Ectodermal cell (in vitro differentiated cells): ENCODE measurements around the gene CDS2. TPM values are rescaled to one million over a fixed set of nuclear protein-coding genes. Genes with fewer than 3 reads are reported as not detected.

Experiments
- H3K27ac ChIP-seq: 2 replicates; pipeline ENCODE4 v1.7.0; 2013; ENCODE audit warnings: mild to moderate bottlenecking, low read depth, low read length; ENCODE audit not compliant: insufficient read depth, poor library complexity, severe bottlenecking
- H3K27me3 ChIP-seq: 2 replicates; pipeline ENCODE4 v1.7.0; 2013; ENCODE audit warnings: mild to moderate bottlenecking, low read length; ENCODE audit not compliant: insufficient read depth, control insufficient read depth, poor library complexity, severe bottlenecking
- H3K36me3 ChIP-seq: one replicate; pipeline ENCODE4 v1.7.0; 2013; ENCODE audit warnings: low read length; ENCODE audit not compliant: control insufficient read depth, insufficient read depth
- H3K4me1 ChIP-seq: one replicate; pipeline ENCODE4 v1.7.0; 2013; ENCODE audit warnings: low read length; ENCODE audit not compliant: control insufficient read depth, insufficient read depth
- H3K4me3 ChIP-seq: 2 replicates; pipeline ENCODE4 v1.7.0; 2013; ENCODE audit warnings: low read depth, low read length, control low read depth; ENCODE audit not compliant: insufficient read depth
- H3K9me3 ChIP-seq: 2 replicates; pipeline ENCODE4 v1.7.0; 2013; ENCODE audit warnings: mild to moderate bottlenecking, low read length, moderate library complexity; ENCODE audit not compliant: control insufficient read depth
- WGBS, 2 experiments: methylation state at CpG; one replicate each; pipeline ENCODE4 v1.1.7; 2013; ENCODE audit warnings: missing lambda C conversion rate in 2 of 2; 5-methylcytosine and 5-hydroxymethylcytosine counted together
- polyA plus RNA-seq, 4 experiments: library from polyadenylated mRNA; stranded (reverse); fragments of 50-300 nt; gene quantifications; one replicate each; pipeline ENCODE4 v1.2.3, GENCODE V29; 2013

CDS2 gene
- polyA plus RNA-seq (2013, experiment 1 of 4), result 44.3 TPM
- polyA plus RNA-seq (2013, experiment 2 of 4), result 58.5 TPM
- polyA plus RNA-seq (2013, experiment 3 of 4), result 25.5 TPM
- 32.6 TPM for polyA plus RNA-seq (2013, experiment 4 of 4)

DNA sequence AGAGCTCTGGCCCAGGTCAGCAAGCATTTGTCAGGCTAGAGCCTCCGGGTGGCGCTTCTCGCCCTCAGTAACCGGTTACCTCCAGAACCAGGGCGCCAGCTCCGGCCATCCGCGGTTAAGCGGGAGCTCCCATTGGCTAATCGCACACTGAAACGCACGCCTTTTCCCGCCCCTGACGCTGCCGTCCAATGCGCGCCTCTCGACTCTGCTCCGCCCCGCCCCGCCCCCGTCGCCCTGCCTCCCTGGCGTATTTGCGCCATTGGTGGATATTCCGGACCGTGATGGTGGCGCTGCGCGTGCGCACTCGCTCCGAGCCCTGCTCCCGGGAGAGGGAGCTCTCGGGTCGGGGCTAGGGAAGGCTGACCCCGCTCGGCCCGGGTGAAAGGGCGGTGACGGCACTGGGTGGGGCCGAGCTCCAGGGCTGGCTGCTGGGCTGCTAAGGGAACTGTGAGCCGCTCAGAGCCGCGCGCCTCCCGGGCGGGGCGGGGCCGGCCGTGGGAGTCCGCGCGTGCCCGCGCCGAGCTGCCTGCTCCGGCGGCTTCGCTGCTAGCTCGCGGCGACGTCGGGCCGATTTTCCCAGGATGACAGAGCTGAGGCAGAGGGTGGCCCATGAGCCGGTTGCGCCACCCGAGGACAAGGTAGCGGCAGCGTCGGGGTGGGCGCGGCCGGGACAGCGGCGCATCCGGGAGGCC is at the start of gene CDS2:
TSS of gene CDS2 (plus strand) at position 497 of the 692 bp plus-strand sequence. CDS start at position 582, 85 bp downstream.
- WGBS, 2 experiments, result 0% methylated on average over 78 of the region's 78 CpGs
- Histone ChIP-seq H3K4me3 (peak within 1 kb of the TSS; percentile 99), H3K9me3 (no peaks in the 10 kb centered on the region), H3K36me3 (no peaks in the 10 kb centered on the region), H3K27me3 (no peaks in the 10 kb centered on the region), H3K27ac (peak within 1 kb of the TSS; percentile 87), H3K4me1 (no peaks in the 10 kb centered on the region)

DNA sequence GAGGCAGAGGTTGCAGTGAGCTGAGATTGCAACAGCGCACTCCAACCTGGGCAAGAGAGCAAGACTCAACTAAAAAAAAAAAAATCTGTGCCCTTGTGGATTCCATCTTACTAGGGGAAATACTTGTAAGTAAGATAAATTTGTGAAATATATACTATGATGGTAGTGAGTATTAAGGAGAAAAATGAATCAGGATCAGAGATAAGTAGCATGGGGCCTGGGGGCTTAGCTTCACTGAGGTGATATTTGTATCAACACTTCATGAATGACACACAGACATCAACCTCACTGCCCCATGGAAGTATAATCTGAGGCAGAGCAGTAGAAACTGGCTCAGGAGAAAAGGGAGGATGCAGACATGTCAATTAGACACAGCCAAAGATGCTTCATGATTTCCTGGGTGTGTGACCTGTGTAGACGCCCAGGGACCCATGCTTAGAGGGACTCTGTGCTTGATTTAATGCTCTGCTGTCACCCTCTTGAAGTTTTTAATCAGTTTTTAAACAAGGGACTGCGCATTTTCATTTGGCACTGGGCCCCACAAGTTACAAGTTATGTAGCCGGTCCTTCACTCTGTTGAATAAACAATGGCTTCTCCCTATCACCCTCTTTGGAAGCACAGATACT is 48.9 kb upstream of the CDS2 start:
- no peaks in the 10 kb centered on the region for H3K36me3 ChIP-seq
- WGBS, 2 experiments, result 89 to 90% methylated on average over 4 of the region's 4 CpGs
- no peak overlapping the region for H3K27ac ChIP-seq
- H3K27me3 ChIP-seq, result no peaks in the 10 kb centered on the region
- no peak overlapping the region for H3K4me3 ChIP-seq
- H3K9me3 ChIP-seq, result no peaks in the 10 kb centered on the region
- H3K4me1 ChIP-seq, result no peaks in the 10 kb centered on the region

DNA sequence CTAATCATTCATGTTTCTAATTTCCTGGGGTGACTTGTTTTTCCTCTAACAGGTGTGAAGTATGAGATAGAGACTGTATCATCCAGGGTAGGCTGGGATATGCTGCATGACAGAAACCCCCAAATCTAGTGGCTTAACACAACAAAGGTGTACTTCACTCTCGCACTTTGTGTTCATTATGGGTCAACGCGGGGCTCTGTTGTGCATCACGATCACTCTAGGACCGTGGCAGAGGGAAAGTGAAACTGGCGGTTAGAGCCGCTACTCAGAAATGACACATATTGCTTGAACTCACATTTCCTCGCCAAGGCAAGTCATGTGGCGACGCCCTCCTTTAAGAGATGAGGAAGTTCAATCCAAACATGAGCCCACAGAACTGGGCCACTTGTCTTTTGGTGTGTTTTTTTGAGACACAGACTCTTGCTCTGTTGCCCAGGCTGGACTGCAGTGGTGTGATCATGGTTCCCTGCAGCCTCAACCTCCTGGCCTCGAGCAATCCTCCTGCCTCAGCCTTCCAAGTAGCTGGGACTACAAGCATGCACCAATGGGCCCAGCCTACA is 48.3 kb upstream of the CDS2 start:
- Histone ChIP-seq H3K9me3 (no peaks in the 10 kb centered on the region), H3K27ac (no peak overlapping the region), H3K4me1 (no peaks in the 10 kb centered on the region), H3K4me3 (no peak overlapping the region), H3K36me3 (no peaks in the 10 kb centered on the region), H3K27me3 (no peaks in the 10 kb centered on the region)
- 83 to 85% methylated on average over 11 of the region's 11 CpGs for WGBS, 2 experiments

DNA sequence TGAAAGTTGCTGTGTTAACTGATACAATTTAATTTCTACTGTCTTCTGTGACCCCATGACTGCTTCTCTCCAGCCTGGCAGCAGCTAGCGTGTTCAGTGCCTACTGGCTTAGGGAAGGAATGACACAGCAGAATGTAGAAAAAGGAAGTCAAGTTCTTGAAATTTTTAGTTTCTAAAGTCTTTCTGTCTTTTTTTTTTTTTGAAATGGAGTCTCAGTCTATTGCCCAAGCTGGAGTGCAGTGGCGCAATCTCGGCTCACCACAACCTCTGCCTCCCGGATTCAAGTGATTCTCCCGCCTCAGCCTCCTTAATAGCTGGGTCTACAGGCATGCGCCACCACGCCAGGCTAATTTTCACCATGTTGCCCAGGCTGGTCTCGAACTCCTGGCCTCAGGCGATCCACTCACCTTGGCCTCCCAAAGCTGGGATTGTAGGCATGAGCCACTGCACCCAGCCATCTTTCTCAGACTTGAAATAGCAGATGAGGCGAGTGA is 46.4 kb upstream of the CDS2 start:
- 91 to 93% methylated on average over 10 of the region's 10 CpGs for WGBS, 2 experiments
- Histone ChIP-seq H3K27ac (no peak overlapping the region), H3K9me3 (no peaks in the 10 kb centered on the region), H3K36me3 (no peaks in the 10 kb centered on the region), H3K27me3 (no peaks in the 10 kb centered on the region), H3K4me3 (no peak overlapping the region), H3K4me1 (no peaks in the 10 kb centered on the region)

DNA sequence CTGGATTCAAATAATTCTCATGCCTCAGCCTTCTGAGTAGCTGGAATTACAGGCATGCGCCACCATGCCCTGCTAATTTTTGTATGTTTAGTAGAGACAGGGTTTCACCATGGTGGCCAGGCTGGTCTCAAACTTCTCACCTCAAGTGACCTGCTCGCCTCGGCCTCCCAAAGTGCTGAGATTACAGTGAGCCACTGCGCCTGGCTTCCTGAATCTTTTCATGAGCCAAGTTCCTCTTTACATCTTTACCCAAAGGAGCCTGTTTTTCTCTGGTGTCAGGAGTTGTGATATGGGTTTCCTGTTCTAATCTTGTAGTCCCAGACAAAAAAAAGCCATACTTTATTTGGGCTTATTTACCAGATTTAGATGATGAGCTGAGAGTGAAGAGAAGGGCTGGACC is 41.4 kb upstream of the CDS2 start:
- 93 to 96% methylated on average over 4 of the region's 4 CpGs for WGBS, 2 experiments
- Histone ChIP-seq H3K4me3 (no peak overlapping the region), H3K9me3 (no peaks in the 10 kb centered on the region), H3K36me3 (no peaks in the 10 kb centered on the region), H3K27ac (no peak overlapping the region), H3K4me1 (no peaks in the 10 kb centered on the region), H3K27me3 (no peaks in the 10 kb centered on the region)

DNA sequence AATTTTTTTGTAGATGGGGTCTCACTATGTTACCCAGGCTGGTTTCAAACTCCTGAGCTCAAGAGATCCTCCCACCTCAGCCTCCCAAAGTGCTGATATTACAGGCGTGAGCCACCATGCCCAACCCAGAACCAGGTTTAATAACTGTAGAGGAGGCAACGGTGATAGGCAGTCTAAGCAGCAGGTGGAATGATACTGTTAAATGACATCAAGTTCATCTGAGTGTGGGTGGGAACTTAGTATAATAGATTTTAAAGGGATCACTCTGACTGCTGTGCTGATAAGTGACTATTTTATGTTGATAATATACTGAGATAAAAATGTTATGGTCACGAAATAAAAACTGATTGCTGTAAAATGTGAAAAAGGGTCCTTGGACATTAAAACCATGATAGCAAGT is 38.1 kb upstream of the CDS2 start:
- H3K27ac ChIP-seq, result no peak overlapping the region
- 63 to 65% methylated on average over 3 of the region's 3 CpGs for WGBS, 2 experiments
- no peaks in the 10 kb centered on the region for H3K9me3 ChIP-seq
- H3K4me3 ChIP-seq, result no peak overlapping the region
- no peaks in the 10 kb centered on the region for H3K4me1 ChIP-seq
- no peaks in the 10 kb centered on the region for H3K36me3 ChIP-seq
- H3K27me3 ChIP-seq, result no peaks in the 10 kb centered on the region

DNA sequence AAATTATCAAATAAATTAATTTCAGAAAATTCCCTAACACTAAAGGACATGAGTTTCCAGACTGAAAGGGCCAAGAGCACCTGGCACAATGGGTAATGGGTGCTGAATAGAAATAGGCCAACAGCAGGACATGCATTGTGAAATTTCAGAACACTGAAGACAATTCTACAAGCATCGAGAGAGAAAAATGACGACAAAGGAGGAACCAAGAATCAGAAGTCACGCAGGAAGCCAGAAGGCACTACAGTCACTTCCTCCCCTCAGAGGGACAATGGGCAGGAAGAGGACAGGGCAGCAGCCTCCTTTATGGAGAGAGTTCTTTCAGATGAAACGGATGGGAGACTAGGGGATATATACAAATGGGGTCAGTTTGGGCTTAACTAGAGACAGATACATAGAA is 36.6 kb upstream of the CDS2 start:
- no peaks in the 10 kb centered on the region for H3K27me3 ChIP-seq
- no peaks in the 10 kb centered on the region for H3K9me3 ChIP-seq
- no peaks in the 10 kb centered on the region for H3K4me1 ChIP-seq
- H3K27ac ChIP-seq, result no peak overlapping the region
- 52 to 60% methylated on average over 4 of the region's 4 CpGs for WGBS, 2 experiments
- H3K4me3 ChIP-seq, result no peak overlapping the region
- H3K36me3 ChIP-seq, result no peaks in the 10 kb centered on the region

DNA sequence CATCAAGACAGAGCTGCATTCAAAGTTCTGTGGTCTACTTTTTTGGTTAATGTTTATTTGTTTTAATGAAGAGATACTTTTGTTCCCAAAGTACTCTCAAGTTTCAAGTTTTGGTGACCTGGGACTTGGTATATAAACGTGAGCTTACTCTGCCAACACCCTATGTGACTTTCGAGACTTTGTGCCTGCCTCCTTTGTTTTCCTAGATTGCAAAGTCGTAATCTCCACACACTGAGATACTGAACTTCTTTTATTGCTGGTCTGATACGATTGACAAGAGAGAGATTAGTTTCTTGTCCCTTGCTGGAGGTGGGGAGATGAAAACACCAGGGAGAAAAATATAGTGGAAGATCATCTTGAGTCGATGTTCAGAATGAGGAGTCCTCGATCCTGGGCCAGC is 34.9 kb upstream of the CDS2 start:
- Histone ChIP-seq H3K9me3 (no peaks in the 10 kb centered on the region), H3K27me3 (no peaks in the 10 kb centered on the region), H3K36me3 (no peaks in the 10 kb centered on the region), H3K27ac (no peak overlapping the region), H3K4me3 (no peak overlapping the region), H3K4me1 (no peaks in the 10 kb centered on the region)
- WGBS, 2 experiments, result 78 to 91% methylated on average over 5 to 6 of the region's 6 CpGs

DNA sequence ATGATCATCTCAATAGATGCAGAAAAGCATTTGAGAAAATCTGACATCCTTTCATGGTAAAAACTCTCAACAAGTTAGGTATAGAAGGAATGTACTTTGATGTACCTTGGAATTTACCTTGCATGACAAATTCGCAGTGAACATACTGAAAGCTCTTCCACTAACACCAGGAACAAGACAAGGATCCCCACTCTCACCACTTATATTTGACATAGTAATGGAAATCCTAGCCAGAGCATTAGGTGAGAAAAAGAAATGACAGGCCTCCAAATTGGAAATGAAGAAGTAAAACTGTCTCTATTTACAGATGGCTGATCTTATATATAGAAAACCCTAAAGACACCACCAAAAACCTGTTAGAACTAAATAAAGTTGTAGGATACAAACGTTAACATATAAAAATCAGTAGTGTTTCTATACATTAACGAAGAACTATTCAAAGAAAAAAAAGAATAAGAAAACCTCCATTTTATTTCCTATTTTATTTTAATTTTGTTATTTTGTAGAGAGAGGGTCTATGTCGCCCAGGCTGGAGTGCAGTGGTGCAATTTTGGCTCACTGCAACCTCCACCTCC is 34.0 kb upstream of the CDS2 start:
- Histone ChIP-seq H3K4me3 (no peak overlapping the region), H3K27me3 (no peaks in the 10 kb centered on the region), H3K36me3 (no peaks in the 10 kb centered on the region), H3K4me1 (no peaks in the 10 kb centered on the region), H3K9me3 (no peaks in the 10 kb centered on the region), H3K27ac (no peak overlapping the region)
- 90 to 96% methylated on average over 2 of the region's 4 CpGs for WGBS, 2 experiments

DNA sequence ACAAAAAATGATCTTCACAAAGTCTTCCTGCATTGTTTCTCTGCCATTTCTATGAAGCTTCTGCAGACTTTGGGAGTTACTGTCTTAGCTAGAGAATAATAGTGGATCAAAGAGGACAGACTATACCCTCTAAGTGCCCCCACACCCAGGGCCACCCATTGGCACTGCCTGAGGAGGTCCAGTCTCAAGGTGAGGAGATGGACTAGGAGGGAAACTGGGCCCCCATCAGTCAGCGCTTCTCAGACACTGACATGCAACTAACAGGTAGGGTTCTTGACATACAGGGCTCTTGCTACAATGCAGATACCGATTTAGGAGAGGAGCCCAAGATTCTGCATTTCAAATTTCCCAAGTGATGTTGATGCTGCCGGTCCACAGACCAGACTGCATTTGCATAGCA is 31.4 kb upstream of the CDS2 start:
- Histone ChIP-seq H3K4me3 (no peak overlapping the region), H3K27ac (no peak overlapping the region), H3K4me1 (no peaks in the 10 kb centered on the region), H3K36me3 (peaks cover 4% of the 10 kb centered on the region), H3K27me3 (no peaks in the 10 kb centered on the region), H3K9me3 (no peaks in the 10 kb centered on the region)
- 93 to 97% methylated on average over 3 of the region's 3 CpGs for WGBS, 2 experiments
